Measurements from ENCODE around the gene CNOT6L. TPM values are rescaled to one million over a fixed set of nuclear protein-coding genes. Genes with fewer than 3 reads are reported as not detected.
A peak's percentile ranks its signal among the peaks of the same experiment; 100 is the strongest.

Gene CNOT6L
- polyA plus RNA-seq, 1 donor (not counting 4 experiments of a cell fraction or from before 2014, with no cell fraction given), result 12.0 TPM

DNA sequence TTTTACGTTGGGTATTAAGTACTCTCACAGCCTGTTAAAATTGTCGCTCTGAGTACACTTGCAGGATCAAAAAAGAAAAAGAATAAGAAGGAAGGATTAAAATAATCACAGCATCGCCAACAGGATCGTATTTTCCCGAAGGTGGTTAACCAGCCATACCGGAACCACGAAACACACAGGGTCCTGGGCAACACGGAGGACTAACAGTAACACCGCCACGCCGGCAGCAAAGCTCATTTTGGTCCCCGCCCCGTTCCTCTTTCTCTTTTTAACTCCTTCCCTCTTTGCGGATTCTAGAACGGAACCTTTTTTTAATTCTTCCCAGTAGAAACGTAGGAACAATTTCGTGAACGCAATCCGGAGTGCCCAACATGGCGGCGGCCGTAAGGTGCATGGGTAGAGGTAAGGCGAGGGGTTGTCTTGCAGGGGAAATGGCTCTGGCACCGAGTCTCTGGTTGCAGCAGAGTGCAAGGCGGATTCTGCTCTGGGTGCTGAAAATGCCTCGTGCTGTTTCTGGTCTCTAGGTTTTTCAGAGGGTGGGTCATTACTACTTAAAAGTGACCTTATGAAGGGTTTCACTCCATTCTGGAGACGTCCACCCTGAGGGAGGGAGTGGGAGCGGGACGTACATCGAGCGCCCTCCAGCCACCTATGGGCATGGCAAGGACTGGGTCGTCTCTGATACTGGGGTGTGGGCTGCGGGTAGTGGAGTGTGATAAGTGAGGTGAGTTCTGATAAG is 43.5 kb upstream of the CNOT6L start, which contains the start of gene MRPL1:
Gene MRPL1 (plus strand): TSS at position 353 of the 739 bp plus-strand sequence. CDS start 19 bp downstream, at position 372.
- peak within 1 kb of the TSS; percentile 99 for H2AFZ ChIP-seq (ENCODE audit: control insufficient read depth, low read length)
- H3K9me1 ChIP-seq (ENCODE audit: control insufficient read depth, extremely low read depth, insufficient read depth, low read length), result no peaks in the 10 kb centered on the region
- H3K9me3 ChIP-seq (ENCODE audit: control insufficient read depth, low read depth, low read length), result no peaks in the 10 kb centered on the region
- peak within 1 kb of the TSS; percentile 89 for H3K4me2 ChIP-seq (ENCODE audit: control insufficient read depth, extremely low read depth, insufficient read depth, low read depth, low read length)
- H3K9ac ChIP-seq (ENCODE audit: control insufficient read depth, extremely low read depth, insufficient read depth, low read length), result peak within 1 kb of the TSS; percentile 87
- H3K4me3 ChIP-seq (ENCODE audit: control insufficient read depth in 2 of 3, extremely low read depth in 1 of 3, insufficient read depth in 2 of 3, low read depth in 1 of 3, low read length in 3 of 3), result peak within 1 kb of the TSS; percentile 63 to 98 (median 97)
- peaks cover 13% of the 10 kb centered on the region for H3K4me1 ChIP-seq (ENCODE audit: control insufficient read depth, extremely low read depth, insufficient read depth, low read length)
- H3K79me2 ChIP-seq (ENCODE audit: control insufficient read depth, insufficient read depth, low read length), result peaks cover 44% of the 10 kb centered on the region
- H4K20me1 ChIP-seq (ENCODE audit: control insufficient read depth, extremely low read depth, insufficient read depth, low read length), result no peaks in the 10 kb centered on the region
- DNase-seq (ENCODE audit: low read depth, low spot score) (no peak), FAIRE-seq (peak; percentile 92)
- dilution Hi-C loops (cut with MboI; ENCODE audit: extremely low pct_ligation_motif_present, low sequenced_read_pairs), result no loop called here
- TF ChIP-seq EZH2 (IDR thresholded peaks at IDR 0.05; ENCODE audit: low read length), result no peak
- TF ChIP-seq, protein P1, sequence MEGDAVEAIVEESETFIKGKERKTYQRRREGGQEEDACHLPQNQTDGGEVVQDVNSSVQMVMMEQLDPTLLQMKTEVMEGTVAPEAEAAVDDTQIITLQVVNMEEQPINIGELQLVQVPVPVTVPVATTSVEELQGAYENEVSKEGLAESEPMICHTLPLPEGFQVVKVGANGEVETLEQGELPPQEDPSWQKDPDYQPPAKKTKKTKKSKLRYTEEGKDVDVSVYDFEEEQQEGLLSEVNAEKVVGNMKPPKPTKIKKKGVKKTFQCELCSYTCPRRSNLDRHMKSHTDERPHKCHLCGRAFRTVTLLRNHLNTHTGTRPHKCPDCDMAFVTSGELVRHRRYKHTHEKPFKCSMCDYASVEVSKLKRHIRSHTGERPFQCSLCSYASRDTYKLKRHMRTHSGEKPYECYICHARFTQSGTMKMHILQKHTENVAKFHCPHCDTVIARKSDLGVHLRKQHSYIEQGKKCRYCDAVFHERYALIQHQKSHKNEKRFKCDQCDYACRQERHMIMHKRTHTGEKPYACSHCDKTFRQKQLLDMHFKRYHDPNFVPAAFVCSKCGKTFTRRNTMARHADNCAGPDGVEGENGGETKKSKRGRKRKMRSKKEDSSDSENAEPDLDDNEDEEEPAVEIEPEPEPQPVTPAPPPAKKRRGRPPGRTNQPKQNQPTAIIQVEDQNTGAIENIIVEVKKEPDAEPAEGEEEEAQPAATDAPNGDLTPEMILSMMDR (optimal IDR thresholded peaks at IDR 0.05 in 1 of 3, IDR thresholded peaks at IDR 0.05 in 1 of 3, conservative IDR thresholded peaks at IDR 0.05 in 1 of 3; ENCODE audit: extremely low read depth in 1 of 3, insufficient read depth in 2 of 3, low read length in 3 of 3), result peak in 2 of 3 experiments; percentile 10 to 63
- peak within 1 kb of the TSS; percentile 95 for H3K27ac ChIP-seq (ENCODE audit: control insufficient read depth, insufficient read depth, low read length)
- no peaks in the 10 kb centered on the region for H3K27me3 ChIP-seq (ENCODE audit: control insufficient read depth, extremely low read depth, insufficient read depth, low read length)
- H3K36me3 ChIP-seq (ENCODE audit: control insufficient read depth in 2 of 2, extremely low read depth in 1 of 2, insufficient read depth in 2 of 2, low read length in 2 of 2), result no peaks in the 10 kb centered on the region

- peak overlapping the region in 2 of 3 experiments; percentile 97 to 98 for H3K4me3 ChIP-seq (ENCODE audit: control insufficient read depth in 2 of 3, extremely low read depth in 1 of 3, insufficient read depth in 2 of 3, low read depth in 1 of 3, low read length in 3 of 3)
- peak overlapping the region; percentile 95 for H2AFZ ChIP-seq (ENCODE audit: control insufficient read depth, low read length)
- peak overlapping the region; percentile 95 for H3K27ac ChIP-seq (ENCODE audit: control insufficient read depth, insufficient read depth, low read length)
- DNase-seq (ENCODE audit: low read depth, low spot score) (no peak), FAIRE-seq (no peak)
- peak overlapping the region; percentile 89 for H3K4me2 ChIP-seq (ENCODE audit: control insufficient read depth, extremely low read depth, insufficient read depth, low read depth, low read length)
- no peaks in the 10 kb centered on the region for H3K9me1 ChIP-seq (ENCODE audit: control insufficient read depth, extremely low read depth, insufficient read depth, low read length)
- H3K79me2 ChIP-seq (ENCODE audit: control insufficient read depth, insufficient read depth, low read length), result peaks cover 35% of the 10 kb centered on the region
- peak overlapping the region; percentile 87 for H3K9ac ChIP-seq (ENCODE audit: control insufficient read depth, extremely low read depth, insufficient read depth, low read length)
- dilution Hi-C loops (cut with MboI; ENCODE audit: extremely low pct_ligation_motif_present, low sequenced_read_pairs), result no loop called here
- TF ChIP-seq EZH2 (IDR thresholded peaks at IDR 0.05; ENCODE audit: low read length), result no peak
- TF ChIP-seq, protein P1 (optimal IDR thresholded peaks at IDR 0.05 in 1 of 3, IDR thresholded peaks at IDR 0.05 in 1 of 3, conservative IDR thresholded peaks at IDR 0.05 in 1 of 3; ENCODE audit: extremely low read depth in 1 of 3, insufficient read depth in 2 of 3, low read length in 3 of 3), result no peak
- no peaks in the 10 kb centered on the region for H3K9me3 ChIP-seq (ENCODE audit: control insufficient read depth, low read depth, low read length)
- H4K20me1 ChIP-seq (ENCODE audit: control insufficient read depth, extremely low read depth, insufficient read depth, low read length), result no peaks in the 10 kb centered on the region
- H3K36me3 ChIP-seq (ENCODE audit: control insufficient read depth in 2 of 2, extremely low read depth in 1 of 2, insufficient read depth in 2 of 2, low read length in 2 of 2), result no peaks in the 10 kb centered on the region
- H3K4me1 ChIP-seq (ENCODE audit: control insufficient read depth, extremely low read depth, insufficient read depth, low read length), result peaks cover 13% of the 10 kb centered on the region
- H3K27me3 ChIP-seq (ENCODE audit: control insufficient read depth, extremely low read depth, insufficient read depth, low read length), result no peaks in the 10 kb centered on the region
These were observed 42.3 kb upstream of the CNOT6L start for GRCh38 chr4:77861495-77861894.

All from keratinocyte (primary cell).